Measurements from ENCODE around the gene LRRC70. TPM values are rescaled to one million over a fixed set of nuclear protein-coding genes. Genes with fewer than 3 reads are reported as not detected.
"Not testable (repeated sequence)": the region's sequence is repeated elsewhere in the genome, so short reads cannot be mapped to it uniquely, and the experiment has no call there.

The LRRC70 gene
- total RNA-seq, 1 experiment from 2014 or later = not detected

DNA sequence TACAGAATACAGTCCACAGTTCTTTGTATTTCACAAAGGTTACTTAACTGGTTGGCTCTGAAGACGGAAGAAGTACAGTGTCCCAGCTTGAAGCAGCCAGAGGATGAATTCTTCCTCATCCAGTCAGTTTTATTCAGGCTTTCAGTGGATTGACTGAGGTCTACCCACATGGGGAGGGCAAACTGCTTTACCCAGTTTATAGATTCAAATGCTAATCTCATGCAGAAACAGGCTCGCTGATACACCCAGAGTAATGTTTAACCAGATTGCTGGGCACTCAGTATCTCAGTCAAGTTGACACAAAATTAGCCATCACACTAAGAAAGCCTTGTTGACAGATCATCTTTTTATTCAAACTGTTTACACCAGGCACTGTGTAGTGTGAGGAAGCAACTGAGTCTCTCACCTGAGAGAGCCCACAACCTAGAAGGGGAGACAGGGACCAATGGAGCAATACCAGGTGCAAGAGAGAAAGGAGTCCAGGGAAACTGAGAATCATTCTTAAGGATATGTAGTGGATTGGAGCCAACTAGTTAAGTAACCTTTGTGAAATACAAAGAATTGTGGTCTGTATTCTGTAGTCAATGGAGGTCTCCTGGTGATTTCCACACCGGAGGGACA, 15.9 kb downstream of the LRRC70 start:
- in situ Hi-C loops (cut with HindIII; ENCODE audit: low pct_unique_long_range_greater_than_20kb, low sequenced_read_pairs) = no loop called here
- no peak for DNase-seq (ENCODE audit: low read depth)

DNA sequence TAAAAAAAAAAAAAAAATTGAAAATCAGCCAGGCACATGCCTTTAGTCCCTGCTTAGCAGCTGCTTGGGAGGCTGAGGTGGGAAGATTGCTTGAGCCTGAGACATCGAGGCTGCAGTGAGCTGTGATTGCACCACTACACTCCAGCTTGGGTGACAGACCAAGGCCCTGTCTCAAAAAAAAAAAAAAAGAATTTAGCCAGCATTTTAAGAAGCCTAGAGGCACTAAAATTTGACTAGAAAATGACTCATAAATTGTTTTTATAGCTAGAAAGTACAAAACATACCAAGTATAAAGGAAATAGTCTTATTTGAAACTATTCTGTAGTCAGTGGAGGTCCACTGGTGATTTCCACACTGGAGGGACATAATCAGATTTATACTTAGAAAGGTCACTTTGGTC, 17.5 kb downstream of the LRRC70 start:
- no peak for DNase-seq (ENCODE audit: low read depth)
- in situ Hi-C loops (cut with HindIII; ENCODE audit: low pct_unique_long_range_greater_than_20kb, low sequenced_read_pairs) = no loop called here

DNA sequence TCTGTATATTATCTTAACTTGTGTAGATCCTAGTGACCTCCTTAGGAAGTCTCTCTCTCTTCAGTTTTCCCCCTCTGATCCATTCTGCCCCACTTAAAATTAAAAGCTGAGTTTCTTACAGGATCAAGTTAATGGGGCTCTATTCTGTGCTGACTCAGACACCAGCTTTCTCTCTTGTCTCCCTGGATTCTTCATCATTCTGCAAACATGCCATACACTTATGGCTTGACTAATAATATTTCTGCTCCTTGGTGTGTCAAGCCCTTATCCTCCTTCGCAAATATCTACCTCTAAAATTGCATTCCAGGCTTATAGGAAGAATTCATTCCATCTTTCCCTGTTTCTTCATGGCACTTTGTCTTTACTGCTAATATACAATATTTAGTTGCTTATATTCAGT, 18.1 kb downstream of the LRRC70 start:
- no peak for DNase-seq (ENCODE audit: low read depth)
- in situ Hi-C loops (cut with HindIII; ENCODE audit: low pct_unique_long_range_greater_than_20kb, low sequenced_read_pairs) = no loop called here

DNA sequence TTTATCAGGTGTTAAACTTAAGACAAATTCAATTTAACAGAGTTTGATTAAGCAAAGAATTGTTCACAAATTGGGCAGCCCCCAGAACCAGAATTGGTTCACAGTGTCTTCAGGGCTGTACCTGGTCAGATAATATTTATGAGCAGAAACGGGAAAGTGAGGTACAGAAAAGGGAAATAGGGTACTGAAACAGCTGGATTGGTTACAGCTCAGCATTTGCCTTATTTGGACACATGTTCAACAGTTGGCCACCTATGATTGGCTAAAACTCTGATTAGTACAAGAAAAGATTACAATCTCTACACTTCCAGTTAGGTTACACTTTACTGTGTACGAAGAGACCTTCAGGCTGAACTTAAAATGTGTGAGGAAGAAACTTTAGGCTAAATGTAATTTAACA, 18.7 kb downstream of the LRRC70 start:
- in situ Hi-C loops (cut with HindIII; ENCODE audit: low pct_unique_long_range_greater_than_20kb, low sequenced_read_pairs) = no loop called here
- DNase-seq (ENCODE audit: low read depth) = no peak

DNA sequence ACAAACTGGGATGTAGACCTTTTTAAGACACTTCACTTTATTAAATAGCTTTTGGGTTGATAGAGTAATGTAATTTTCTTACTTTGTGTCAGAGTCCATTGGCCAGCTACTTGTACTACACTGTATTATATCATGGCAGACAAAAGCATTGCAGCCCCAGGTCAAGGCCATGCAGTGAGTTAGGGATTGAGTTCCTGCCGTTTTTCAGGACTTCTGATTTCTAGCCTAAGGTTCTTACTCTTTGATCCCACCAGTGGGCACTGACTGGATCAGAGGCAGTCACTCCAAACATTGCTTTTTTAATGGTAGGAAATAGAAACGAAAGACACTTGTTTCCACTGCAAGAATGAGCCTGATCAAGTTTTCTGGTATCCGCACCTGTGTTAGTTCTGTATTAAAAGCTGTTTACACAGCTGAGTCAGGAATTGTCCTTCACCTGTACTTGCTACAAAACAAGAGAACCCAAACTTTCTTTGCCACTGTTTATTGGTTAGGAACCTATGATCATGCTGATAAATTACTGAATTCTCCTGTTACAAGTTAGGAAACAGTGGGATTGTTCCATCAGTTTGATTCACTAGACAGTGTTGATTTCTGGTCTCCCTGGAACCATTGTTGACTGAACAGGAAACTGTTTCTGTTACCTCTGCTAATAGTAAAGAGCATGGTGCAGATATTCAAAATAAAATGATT, 22.1 kb downstream of the LRRC70 start:
- no peak for DNase-seq (ENCODE audit: low read depth)
- in situ Hi-C loops (cut with HindIII; ENCODE audit: low pct_unique_long_range_greater_than_20kb, low sequenced_read_pairs) = no loop called here

DNA sequence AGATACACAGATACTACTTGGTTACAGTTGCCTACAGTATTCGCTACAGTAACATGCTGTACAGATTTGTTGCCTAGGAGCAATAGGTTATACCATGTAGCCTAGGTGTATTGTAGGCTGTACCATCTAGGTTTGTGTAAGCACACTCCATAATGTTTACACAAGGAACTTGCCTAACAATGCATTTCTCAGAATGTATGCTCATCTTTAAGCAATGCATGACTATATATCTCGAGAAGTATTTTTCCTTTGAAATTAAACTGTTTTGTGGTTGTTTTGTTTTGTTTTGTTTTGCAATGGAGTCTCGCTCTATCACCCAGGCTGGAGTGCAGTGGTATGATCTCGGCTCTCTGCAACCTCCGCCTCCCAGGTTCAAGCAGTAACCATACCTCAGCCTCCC, 25.3 kb downstream of the LRRC70 start:
- no peak for DNase-seq (ENCODE audit: low read depth)
- in situ Hi-C loops (cut with HindIII; ENCODE audit: low pct_unique_long_range_greater_than_20kb, low sequenced_read_pairs) = no loop called here

DNA sequence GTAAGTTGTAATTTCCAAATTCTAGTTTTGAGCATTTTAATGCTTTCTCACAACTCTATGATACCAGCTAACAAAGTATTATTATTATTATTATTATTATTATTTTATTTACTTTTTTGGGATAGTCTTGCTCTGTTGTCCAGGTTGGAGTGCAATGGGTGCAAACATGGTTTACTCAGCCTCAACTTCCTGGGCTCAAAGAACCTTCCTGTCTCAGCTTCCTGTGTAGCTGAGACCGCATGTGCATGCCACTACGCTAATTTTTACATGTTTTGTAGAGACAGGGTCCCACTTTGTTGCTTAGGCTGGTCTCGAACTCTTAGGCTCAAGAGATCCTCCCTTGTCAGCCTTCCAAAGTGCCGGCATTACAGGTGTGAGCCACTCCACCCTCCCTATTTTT, 27.0 kb downstream of the LRRC70 start:
- no peak for DNase-seq (ENCODE audit: low read depth)
- in situ Hi-C loops (cut with HindIII; ENCODE audit: low pct_unique_long_range_greater_than_20kb, low sequenced_read_pairs) = no loop called here

DNA sequence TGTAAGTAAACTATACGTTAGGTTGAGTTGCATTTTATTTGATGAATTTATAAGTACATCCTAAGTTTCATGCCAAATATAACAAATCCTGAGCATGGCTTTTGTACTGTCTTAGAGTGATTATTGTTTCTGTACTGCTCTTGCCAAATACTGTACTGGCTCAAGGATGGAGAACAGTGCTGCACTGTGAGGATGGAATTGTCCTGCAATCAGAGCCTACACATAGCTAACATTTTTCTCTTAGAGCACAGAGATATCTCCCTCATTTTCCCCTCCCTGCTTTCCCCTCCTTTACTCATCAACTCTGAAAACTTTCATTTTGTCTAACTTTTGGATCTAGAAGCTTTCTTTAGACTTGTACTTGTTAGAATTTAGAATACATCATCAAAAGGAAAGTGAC, 28.3 kb downstream of the LRRC70 start:
- in situ Hi-C loops (cut with HindIII; ENCODE audit: low pct_unique_long_range_greater_than_20kb, low sequenced_read_pairs) = no loop called here
- DNase-seq (ENCODE audit: low read depth) = no peak

DNA sequence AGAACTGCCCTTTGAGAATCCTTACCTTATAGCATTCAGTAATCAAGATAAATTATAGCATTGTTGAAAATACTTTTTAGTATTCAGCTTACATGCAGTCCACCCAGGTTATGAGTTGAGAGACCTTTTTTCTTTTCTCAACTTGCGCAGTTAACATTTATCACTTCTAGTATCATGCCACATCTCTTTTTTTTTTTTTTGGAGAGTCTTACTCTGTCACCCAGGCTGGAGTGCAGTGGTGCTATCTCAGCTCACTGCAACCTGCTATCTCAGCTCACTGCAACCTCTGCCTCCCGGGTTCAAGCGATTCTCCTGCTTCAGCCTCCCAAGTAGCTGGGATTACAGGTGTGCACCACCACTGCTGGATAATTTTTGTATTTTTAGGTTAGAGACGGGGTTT, 29.0 kb downstream of the LRRC70 start:
- in situ Hi-C loops (cut with HindIII; ENCODE audit: low pct_unique_long_range_greater_than_20kb, low sequenced_read_pairs) = no loop called here
- DNase-seq (ENCODE audit: low read depth) = no peak

DNA sequence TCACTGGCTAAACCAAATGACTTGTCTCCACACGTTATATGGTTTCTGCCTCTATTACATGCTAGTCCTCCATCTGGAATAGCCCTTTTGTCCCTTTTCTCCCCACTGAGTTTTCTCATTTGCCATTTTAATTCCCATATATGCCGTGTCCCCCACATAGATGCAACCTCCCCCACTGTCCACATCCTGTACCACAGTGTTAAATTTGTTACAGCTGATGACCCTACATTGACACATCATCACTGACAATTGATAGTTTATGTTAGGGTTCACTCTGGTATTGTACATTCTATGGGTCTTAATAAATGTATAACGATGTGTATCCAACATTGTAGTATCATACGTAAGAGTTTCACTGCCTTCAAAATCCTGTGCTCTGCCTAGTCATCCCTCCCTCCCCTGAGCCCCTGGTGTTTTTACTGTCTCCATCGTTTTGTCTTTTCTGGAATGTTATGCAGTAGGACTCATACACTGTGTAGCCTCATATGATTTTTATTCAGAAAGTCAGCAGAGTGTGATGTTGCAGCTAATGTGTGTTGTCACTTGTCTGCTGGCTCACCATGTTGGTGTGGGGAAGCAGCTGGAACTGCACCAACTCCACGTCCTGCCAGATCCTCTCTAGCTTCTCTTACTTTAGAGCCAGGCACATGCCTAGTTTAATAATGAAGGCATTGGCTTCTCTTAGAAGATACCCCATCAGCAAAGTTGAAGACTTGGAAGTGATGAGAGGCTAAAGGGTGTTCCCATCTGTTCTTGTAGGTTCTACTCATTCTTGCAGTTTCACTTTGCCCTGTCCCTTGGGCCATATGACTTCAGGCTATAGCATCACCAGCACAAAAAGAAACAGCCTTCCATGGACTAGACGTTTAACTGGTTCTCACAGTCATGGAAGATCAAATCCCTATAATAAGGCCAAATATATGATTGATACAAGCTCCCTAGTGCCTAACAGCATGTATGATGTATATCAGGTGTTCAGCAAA, 30.2 kb downstream of the LRRC70 start:
- in situ Hi-C loops (cut with HindIII; ENCODE audit: low pct_unique_long_range_greater_than_20kb, low sequenced_read_pairs) = no loop called here
- DNase-seq (ENCODE audit: low read depth) = no peak

DNA sequence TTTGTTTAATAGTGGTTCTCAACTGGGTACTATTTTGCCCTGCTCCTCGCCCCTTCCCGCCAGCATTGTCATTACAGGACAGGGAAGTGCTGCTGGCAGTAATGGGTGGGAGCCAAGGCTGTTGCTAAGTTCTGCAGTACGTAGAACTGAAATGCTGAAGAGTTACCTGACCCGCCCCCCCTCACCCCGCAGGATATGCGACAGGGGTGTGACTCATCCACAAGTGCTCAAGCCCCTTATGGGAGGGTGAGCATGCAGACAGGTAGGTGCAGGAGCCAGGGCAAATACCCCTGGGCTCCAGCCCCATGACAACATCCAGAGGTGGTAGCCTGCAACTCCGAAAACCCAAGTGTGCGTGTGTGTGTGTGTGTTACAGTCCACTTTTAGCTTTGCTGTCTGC, 35.7 kb downstream of the LRRC70 start:
- DNase-seq (ENCODE audit: low read depth) = no peak
- in situ Hi-C loops (cut with HindIII; ENCODE audit: low pct_unique_long_range_greater_than_20kb, low sequenced_read_pairs) = no loop called here

DNA sequence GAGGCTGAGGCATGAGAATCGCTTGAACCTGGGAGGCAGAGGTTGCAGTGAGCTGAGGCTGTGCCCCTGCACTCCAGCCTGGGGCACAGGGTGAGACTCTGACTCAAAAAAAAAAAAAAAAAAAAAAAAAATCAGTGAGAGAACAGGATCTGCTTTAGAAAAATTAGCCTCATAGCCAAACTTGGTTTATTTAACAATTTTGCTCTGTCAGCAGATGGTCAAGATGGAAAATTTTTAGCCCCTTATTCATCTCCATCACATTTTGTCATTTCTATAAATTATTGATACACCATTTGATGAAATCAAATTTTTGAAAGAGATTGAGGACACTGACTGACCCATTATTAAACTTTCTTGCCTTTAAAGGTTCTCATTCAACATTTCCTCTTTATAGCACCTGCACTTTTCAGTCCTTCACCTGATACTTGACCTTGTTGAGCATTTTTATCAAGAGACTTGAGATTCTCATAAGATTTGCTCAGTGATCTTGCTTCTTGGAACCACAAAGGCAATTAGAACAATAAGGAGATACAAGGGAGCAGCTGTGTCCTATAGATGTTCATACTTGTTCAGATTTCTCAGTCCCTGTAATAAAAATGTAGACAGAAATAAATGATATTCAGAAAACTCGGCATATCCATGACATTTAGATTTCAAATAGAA, 38.1 kb downstream of the LRRC70 start:
- in situ Hi-C loops (cut with HindIII; ENCODE audit: low pct_unique_long_range_greater_than_20kb, low sequenced_read_pairs) = no loop called here
- no peak for DNase-seq (ENCODE audit: low read depth)

DNA sequence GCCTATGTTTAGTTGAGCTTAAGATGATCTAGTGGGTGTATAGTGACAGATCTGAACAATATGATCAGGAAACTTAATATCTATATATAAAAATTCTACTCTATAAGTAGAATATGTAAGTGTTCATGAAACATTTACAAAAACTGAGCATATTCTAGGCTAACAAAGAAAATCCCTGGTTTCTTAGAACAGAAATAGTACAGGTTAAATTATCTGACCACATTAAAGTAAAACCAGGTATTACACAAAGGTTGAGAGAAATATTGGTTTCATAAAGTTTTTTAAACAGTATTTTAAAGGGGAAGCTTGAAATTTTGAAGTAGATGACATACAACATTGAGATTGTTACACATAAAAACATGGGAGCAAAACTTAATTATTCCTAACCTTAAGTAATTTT, 39.3 kb downstream of the LRRC70 start:
- in situ Hi-C loops (cut with HindIII; ENCODE audit: low pct_unique_long_range_greater_than_20kb, low sequenced_read_pairs) = no loop called here
- DNase-seq (ENCODE audit: low read depth) = no peak

DNA sequence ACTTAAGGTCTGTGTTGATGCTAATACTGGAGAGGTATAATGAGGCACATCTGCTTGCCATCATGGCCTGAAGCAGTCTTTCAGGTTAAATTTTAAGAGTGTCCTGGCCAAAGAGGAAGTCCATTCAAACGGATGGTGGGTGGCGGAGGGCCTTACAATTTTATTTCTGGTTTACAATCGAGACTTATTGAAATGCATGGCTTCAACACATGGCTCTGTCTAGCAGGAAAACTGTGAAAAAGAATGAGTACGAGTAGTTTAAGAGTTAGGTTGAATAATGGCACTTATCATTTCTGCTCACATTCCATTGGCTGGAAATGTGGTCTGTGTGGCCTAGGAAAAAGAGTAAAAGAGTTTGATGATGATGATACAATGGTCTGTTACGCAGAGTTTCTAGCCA, 42.1 kb downstream of the LRRC70 start:
- in situ Hi-C loops (cut with HindIII; ENCODE audit: low pct_unique_long_range_greater_than_20kb, low sequenced_read_pairs) = no loop called here
- DNase-seq (ENCODE audit: low read depth) = no peak

DNA sequence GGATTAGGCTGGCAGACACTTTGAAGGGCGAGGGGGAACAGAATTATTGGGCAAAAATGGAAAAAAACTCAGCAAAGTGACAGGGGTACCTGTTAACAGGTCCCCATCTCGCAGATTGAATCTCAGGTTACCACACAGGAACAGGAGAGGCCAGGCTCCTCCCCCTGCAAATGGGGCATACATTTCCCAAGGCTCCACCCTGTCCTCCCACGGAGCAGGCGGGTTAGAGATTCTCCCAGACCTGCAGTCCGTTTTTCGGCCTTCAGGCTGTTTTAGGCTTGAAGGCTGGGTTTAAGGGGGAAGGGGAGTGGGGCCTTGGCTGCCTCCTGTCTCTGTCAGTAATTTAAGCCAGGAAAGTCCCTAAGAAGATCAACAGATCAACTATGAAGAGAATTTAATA, 42.7 kb downstream of the LRRC70 start:
- DNase-seq (ENCODE audit: low read depth) = no peak
- in situ Hi-C loops (cut with HindIII; ENCODE audit: low pct_unique_long_range_greater_than_20kb, low sequenced_read_pairs) = no loop called here

DNA sequence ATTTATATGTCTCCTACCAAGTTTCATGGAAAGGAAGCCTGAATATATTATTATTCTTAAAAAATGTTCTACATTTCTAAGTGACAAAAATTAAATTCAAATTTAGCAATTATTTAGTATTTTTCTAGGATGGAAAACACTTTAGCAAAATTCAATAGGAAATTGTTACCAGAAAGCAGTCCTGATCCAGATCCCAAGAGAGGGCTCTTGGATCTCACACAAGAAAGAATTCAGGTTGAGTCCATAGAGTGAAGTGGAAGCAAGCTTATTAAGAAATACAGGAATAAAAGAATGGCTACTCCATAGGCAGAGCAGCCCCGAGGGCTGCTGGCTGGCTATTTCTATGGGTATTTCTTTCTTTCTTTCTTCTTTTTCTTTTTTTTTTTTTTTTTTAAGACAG, 44.7 kb downstream of the LRRC70 start:
- DNase-seq (ENCODE audit: low read depth) = no peak

DNA sequence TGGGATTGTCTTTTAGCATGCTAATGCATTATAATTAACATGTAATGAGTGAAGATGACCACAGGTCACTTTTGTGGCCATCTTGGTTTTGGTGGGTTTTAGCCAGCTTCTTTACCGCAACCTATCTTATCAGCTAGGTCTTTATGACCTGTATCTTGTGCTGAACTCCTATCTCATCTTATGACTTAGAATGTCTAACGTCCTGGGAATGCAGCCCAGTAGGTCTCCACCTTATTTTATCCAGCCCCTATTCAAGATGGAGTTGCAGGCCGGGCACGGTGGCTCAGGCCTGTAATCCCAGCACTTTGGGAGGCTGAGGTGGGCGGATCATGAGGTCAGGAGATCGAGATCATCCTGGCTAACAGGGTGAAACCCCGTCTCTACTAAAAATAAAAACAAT, 45.8 kb downstream of the LRRC70 start:
- in situ Hi-C loops (cut with HindIII; ENCODE audit: low pct_unique_long_range_greater_than_20kb, low sequenced_read_pairs); DNase-seq (ENCODE audit: low read depth): not testable (repeated sequence)

More for the DNA sequence above, 44.7 kb downstream of the LRRC70 start:
- in situ Hi-C loops (cut with HindIII; ENCODE audit: low pct_unique_long_range_greater_than_20kb, low sequenced_read_pairs) = no loop called here

DNA sequence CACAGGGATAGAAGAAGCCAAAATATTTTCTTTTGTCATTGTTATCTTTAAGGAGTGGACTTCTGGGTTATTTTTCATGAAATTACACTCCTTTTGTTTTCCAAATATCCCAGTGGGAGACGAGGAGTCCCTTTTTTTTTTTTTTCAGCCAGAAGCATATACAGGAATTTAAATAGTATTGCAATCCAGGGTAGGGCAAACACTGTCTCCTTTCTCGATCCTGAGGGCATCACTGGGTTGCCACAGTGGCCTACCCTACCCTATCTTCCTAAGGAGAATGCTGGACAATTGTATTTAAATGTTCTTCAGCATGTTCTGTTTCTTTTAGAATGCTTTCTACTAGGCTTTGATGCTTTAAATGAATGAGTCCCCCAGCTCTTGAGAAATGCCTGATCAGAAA, 47.9 kb downstream of the LRRC70 start:
- no peak for DNase-seq (ENCODE audit: low read depth)
- in situ Hi-C loops (cut with HindIII; ENCODE audit: low pct_unique_long_range_greater_than_20kb, low sequenced_read_pairs) = no loop called here

DNA sequence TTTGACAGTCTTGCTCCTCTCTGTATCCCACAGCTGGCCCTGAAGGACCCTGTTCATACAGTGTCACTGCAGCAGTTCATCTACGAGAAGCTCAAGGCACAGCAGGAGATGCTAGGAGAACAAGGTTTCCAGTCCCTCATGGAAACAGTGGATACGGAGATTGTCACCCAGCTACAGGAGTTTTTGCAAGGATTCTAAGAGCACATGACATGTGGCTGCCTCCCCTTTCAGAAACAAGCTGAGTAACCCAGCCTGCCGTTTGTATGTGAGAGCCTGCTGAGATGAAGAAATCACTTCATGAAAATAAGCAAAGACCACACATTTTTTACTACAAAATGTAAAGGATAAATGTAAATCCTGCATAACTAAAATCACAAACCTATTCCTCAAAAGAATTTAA, 48.5 kb downstream of the LRRC70 start:
- no peak for DNase-seq (ENCODE audit: low read depth)

More for the DNA sequence above, 48.5 kb downstream of the LRRC70 start:
- in situ Hi-C loops (cut with HindIII; ENCODE audit: low pct_unique_long_range_greater_than_20kb, low sequenced_read_pairs) = no loop called here

All from Caki2 (cell line).